GM10847 (cell line): ENCODE data around the gene TRPM7.

Source experiments
- POLR2A ChIP-seq: IDR thresholded peaks from 2 replicates; pipeline ENCODE4 v1.6.1; 2011; ENCODE audit not compliant: insufficient read length; ENCODE audit errors: extremely low read depth

TRPM7 gene

DNA sequence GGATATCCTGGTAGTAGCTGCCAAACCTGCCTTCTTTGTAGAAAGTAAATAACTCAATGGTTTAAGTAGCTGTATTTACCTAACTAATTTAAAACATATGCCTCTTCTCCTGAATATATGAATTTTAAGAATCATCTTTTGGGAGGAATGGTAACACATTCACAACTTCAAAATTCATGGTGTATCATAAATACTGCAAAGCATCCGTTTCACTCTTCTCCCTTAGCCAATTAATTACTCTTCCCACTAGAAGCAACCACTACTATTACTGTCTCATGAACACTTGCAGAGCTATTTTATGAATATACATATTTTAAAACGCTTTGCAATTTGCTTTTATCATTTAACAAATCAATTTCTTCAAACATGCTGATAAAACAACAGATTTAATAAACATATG, 81.1 kb downstream of the TRPM7 start:
- no peak for TF ChIP-seq POLR2A

DNA sequence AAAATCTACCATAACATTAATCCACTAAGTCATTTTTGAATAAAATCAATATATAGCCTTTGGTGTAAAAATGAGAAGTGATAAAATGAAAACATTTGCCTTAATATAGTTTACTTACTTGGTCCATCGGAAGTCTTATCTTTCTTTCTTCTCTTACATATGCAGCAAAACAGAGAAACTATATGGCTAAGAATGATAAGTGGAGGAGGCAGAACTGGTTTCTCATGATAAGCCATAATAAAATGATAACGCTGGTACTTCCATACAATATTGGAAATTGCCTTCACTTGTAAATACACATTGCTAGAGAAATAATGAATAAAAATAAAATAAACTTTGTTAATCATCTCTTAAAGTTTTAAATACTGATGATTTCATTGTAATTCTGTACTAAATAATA, 92.3 kb downstream of the TRPM7 start:
- no peak for TF ChIP-seq POLR2A

DNA sequence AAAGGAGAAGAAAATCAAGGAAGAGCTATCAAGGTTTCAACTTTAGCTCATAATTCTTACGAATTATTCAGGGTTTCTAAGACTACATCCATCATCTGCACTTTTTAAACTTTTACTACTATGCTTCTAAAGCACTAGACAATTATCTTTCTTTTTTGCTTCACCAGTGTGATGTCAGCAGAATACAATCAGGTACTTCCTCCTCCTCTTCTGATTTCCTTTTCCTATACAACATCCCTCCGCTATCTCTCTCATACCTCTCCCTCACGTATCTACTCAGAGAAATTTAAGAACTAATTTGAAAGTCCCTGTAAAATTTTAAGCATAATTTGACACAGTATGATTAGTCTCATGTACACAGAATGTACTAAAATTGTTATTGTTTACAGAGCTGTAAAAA, 92.8 kb downstream of the TRPM7 start:
- no peak for TF ChIP-seq POLR2A

DNA sequence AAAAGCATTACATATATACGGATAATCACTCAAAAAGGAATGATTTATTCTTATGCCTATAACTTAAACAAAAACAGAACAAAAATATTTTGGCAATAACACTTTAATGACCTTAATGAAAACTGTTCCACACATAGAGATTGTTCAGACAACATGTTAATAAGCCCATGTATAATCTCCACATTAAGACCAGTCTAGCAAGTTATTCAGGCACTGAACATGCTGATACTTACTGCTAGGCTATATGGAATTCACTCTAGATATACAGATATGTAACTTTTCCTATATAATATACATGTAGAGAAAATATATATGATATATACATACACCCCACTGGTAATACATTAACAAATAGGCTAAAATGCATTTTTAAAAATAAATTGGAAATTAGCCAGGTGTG, 96.3 kb downstream of the TRPM7 start:
- TF ChIP-seq POLR2A, result no peak

DNA sequence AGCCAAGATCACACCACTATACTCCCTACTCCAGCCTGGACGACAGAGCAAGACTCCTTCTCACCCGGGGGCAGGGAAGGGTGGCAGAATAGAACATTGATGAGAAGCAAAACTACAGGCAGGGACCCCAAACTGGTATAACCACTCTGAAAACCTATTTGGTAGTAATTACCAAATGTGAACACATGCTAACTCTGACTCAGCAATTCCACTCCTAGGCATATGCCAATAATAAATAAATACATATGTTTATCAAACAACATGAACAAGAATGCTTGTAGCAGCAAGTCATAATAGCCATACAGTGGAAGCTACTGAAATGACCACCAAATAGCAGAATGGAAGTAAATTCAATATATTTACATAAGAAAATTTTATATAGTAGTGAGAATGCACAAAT, 109.1 kb downstream of the TRPM7 start:
- no peak for TF ChIP-seq POLR2A

DNA sequence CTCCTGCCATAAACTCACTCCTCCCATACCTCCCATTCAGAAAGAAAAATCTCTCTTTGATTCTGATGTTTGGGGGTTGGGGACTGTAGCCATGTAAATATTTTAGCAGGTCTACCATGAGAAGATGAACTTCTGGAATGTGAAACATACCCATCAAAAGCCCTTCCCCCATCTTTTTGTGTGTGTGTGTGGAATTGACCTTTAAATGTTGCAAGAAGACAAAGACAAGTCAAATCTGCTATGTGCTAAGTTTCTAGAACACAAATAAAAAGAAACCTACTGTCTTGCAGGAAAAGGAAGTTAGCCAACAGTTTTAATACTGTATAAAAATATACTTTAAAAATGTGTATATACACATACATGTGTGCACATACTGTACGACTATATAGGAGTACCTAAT, 110.4 kb downstream of the TRPM7 start:
- no peak for TF ChIP-seq POLR2A

DNA sequence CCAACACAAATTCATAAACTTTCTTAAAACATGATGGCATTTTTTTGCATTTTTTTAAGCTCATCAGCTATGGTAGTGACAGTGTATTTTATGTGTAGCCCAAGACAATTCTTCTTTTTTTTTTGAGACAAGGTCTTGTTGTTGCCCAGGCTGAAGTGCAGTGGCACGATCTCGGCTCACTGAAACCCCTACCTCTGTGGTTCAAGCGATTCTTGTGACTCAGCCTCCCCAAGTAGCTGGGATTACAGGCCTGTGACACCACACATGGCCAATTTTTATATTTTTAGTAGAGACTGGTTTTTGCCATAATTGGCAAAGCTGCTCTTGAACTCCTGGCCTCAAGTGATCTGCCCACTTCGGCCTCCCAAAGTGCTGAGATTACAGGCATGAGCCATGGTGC, 122.8 kb downstream of the TRPM7 start:
- TF ChIP-seq POLR2A, result no peak

DNA sequence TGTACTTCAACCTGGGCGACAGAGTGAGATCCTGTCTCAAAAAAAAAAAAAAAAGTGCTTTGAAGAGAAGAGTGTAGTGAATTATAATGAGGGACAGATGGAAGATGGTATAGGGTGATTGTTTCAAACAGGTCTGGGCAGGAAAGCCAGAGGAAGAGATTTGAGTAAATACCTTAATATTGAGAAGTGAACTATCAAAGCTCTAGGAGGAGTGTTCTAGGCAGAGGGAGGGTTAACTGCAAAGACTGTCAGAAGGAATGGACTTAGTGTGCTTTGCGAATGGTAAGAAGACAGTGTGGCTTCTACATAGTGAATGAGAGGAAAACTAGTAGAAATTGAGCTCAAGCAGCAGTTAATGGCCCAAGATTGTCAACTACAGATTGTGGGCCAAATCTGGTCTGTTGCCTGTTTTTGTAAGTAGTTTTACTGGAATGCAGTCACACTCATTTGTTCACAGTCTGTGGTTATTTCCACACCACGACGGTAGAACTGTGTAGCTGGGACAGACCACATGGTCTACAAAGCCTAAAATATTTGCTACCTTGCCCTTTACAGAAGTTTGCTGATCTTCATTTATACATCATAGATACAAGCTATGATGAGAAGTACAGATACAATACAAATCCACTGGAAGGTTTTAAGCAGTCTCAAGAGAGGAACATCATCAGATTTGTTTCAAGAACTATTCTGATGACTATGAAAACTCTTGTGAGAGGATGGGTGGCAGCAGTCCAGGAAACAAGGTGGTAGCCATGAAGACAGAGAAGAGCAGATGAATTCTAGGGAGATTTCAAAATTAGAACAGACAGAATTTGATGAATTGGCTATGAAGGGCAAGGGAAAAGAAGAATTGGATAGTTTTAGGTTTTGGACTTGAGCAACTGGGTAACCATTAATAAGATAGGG, 123.6 kb downstream of the TRPM7 start:
- no peak for TF ChIP-seq POLR2A

DNA sequence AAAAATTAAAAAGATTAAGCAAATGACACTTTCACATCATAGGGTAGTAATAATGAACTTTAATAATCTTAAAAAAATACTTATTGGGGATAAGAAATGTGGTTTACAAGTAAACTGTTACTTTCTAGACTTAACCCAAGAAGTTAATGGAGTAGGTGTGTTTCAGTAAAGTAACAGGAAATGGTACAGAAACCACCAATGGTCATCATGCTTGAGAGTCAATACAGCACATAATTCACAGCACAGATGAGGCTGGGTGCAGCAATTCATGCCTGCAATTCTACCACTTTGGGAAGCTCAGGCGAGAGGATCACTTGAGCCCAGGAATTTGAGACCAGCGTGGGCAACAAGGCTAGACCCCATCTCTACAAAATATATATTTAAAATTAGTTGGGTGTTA, 128.6 kb downstream of the TRPM7 start:
- no peak for TF ChIP-seq POLR2A

DNA sequence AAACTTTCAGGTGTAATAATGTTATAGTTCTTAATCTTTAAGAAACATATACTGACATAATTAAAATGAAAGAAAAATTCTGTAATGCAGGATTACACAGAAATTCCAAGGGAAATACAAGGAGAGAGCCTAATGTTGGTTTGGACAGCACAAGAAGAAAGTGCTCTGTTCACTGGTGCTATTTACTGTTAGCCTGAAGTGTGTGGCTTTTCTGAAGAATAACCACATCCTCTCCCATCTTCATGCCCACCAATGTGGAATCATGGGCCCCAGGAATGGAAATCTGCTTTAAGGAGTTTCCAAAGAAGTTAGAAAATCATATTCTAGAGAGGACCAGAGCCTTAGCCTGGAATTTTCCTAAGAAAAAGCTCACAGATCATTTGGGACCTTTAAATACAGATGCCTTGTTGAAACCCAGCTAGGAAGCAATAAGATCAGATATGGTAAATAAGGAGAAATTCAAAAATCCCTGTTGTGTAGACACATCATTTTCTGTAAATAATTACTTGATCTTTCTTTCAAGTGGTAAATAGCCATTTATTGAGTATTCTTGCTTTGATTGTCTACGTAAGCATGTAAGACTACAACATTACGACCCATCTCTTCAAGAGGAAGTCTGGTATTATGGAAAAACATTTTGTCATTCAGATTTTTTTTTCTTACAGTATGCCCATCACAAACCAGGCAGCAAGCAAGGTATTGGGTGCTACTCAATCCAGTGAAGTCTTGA, 129.8 kb downstream of the TRPM7 start:
- TF ChIP-seq POLR2A, result no peak

DNA sequence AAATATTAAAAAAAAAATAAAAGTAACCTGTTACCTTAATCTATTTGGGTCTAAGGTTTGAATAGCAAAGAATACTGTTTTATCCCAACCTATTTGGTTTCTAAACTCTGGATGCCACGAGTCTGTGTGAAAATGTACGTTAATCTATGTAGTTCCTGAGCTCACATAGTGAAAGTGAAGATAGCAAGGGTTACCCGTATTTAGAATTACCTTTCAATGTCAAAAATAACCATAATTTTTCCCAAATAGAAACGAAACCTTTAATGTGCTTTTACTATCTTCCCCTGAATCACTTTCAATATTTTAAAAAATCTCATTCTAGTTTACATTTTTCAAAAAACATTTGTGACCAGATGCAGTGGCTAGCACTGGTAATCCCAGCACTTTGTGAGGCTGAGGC, 134.4 kb downstream of the TRPM7 start:
- TF ChIP-seq POLR2A, result no peak

DNA sequence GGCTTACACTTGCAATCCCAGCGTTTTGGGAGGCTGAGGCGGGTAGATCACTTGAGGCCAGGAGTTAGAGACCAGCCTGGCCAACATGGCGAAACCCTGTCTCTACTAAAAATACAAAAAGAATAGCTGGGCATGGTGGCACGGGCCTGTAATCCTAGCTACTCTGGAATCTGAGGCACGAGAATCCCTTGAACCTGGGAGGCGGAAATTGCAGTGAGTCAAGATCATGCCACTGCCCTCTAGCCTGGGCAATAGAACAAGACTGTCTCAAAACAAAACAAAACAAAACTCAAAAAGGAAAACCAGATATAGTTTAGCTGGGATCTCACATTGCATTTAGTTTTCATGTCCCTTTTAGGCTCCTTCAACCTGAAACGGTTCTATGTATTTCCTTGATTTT, 137.3 kb downstream of the TRPM7 start:
- TF ChIP-seq POLR2A, result no peak

DNA sequence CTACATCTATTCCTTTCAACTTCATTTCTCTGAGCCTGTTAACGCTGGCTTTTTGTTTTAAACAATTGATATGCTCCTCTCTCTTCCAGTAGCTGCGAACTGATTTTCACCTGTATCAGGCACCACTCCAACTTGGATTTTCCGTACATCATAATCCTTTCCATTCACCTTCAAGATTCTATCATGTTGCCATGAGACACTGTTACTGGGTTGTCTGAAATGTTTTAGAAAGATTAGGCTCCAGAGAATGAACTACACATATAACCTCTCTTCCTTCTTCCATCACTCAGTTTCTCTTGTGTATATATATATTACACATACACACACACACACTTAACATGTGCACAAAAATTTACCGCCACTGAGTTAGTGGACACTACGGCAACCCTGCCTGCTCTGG, 140.0 kb downstream of the TRPM7 start, which contains the start of gene USP50:
USP50 (minus strand) TSS at position 101 of the 400 bp plus-strand sequence. CDS start 141 bp downstream, outside the sequence.
- TF ChIP-seq POLR2A, result no peak

DNA sequence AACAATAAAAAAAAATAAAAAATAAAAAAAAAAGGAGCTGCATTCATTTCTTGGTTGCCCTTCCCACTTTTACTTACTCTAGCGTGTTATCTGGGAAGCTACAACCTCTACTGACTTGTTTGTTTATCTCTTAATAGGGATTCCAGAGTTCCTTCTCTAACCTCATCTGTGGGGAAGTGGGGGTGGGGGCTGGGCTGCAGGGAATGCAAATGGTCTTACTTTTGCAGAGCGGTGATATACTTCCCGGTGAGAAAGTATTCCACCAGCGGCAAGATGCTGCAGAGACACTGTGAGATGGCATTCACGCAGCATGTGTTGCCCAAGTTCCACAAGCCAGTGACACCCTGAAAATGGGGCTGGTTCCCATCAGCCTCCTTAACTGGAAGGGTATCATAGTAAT, 142.2 kb downstream of the TRPM7 start:
- no peak for TF ChIP-seq POLR2A

DNA sequence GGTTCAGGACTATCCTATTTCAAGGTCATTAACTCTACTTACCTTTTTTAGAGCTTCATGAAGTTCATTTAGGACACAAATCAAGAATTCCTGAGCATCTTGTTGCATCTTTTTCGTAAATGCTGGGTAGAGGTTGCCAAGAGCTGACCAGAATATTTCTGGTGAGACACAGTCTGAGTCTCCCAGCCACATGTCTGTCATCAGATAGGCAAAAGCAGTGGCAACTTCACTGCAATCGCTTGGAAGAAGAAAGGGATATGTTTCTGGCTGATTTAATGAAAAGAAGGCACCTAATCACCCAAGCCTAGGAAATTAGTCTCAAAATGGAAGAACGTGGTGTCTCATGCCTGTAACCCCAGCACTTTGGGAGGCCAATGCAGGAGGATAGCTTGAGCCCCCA, 143.0 kb downstream of the TRPM7 start:
- TF ChIP-seq POLR2A, result no peak

DNA sequence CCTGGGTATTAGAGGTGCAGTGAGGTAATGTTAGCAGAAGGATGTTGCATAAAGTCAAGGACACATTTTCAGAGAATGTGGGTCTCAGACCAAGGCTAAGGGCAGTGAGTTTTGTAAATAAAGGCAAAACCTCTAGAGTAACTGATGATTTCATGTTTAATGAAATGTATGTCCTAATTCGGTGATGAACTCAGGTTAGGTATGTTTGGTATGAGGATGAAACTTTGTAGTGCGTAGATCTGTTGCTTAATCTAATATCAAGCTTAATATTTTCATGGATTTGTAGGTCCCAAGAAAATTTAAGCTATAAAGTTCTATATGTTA, 143.7 kb downstream of the TRPM7 start:
- TF ChIP-seq POLR2A, result no peak
